GM12878 (cell line): ENCODE measurements around the gene APOBEC3C. TPM values are rescaled to one million over a fixed set of nuclear protein-coding genes. Genes with fewer than 3 reads are reported as not detected.

ENCODE experiments used
- CREM ChIP-seq: IDR thresholded peaks from 2 replicates; pipeline ENCODE4 v1.6.1; 2014; ENCODE audit warnings: antibody characterized with exemption, low read depth
- NRF1 ChIP-seq: conservative IDR thresholded peaks from 2 replicates; pipeline ENCODE4 v1.6.1; 2011; ENCODE audit warnings: mild to moderate bottlenecking, low read depth, low read length, improper control_type of control experiment
- RB1 ChIP-seq: fragments of 450-650 bp; formaldehyde crosslinking; IDR thresholded peaks from 2 replicates; pipeline ENCODE4 v1.6.1; 2017; ENCODE audit warnings: mild to moderate bottlenecking, borderline replicate concordance
- RELA ChIP-seq: fragments of 450-650 bp; IDR thresholded peaks from 2 replicates; pipeline ENCODE4 v1.8.0; 2014; ENCODE audit warnings: borderline replicate concordance; ENCODE audit not compliant: partially characterized antibody
- SIN3A ChIP-seq: IDR thresholded peaks from 2 replicates; pipeline ENCODE4 v1.6.1; 2012; ENCODE audit warnings: low read depth, low read length, improper control_type of control experiment
- SIX5 ChIP-seq: IDR thresholded peaks from 2 replicates; pipeline ENCODE4 v1.6.1; 2011; ENCODE audit warnings: mild to moderate bottlenecking, low read depth, low read length, moderate library complexity; ENCODE audit not compliant: severe bottlenecking
- SPI1 ChIP-seq: IDR thresholded peaks from 2 replicates; pipeline ENCODE4 v1.6.1; 2011; ENCODE audit warnings: low read depth, mild to moderate bottlenecking, low read length, moderate library complexity, borderline replicate concordance; ENCODE audit not compliant: insufficient read depth
- polyA plus RNA-seq, 11 experiments: library from polyadenylated mRNA; depleted of rRNA in 4 of 11; unstranded in 6 of 11; stranded (reverse) in 5 of 11; fragments of >200 nt; fragmentation: Nextera tagmentation in 4 of 11; fragmentation: Illumina TruSeq in 1 of 11; extraction: Ambion mirVana in 4 of 11; extraction: Trizol in 1 of 11; gene quantifications; 1 replicate in 1 of 11; 2 replicates in 10 of 11; pipeline versions ENCODE4 v1.2.1 to v1.2.3, GENCODE V29; 2011 to 2016; ENCODE audit warnings: inconsistent platforms in 2 of 11, missing spikeins in 2 of 11, low read depth in 1 of 11
- total RNA-seq, 4 experiments: library from RNA; depleted of rRNA in 3 of 4; stranded (reverse); fragments of >200 nt in 3 of 4; fragmentation: Illumina TruSeq in 1 of 4; extraction: Trizol in 1 of 4; gene quantifications; 2 replicates each; pipeline versions ENCODE4 v1.2.1 to v1.2.3, GENCODE V29; 2013 to 2021
- TF ChIP-seq, protein P1 (sequence below): fragments of 450-650 bp; IDR thresholded peaks from 2 replicates; pipeline ENCODE4 v1.6.1; 2016; ENCODE audit warnings: mild to moderate bottlenecking
- TF ChIP-seq, protein P2 (sequence below): fragments of 150-350 bp; IDR thresholded peaks from 2 replicates; pipeline ENCODE4 v1.6.1; 2016; ENCODE audit warnings: low read depth, low read length
- TF ChIP-seq, protein P3 (sequence below): fragments of 450-650 bp; IDR thresholded peaks from 2 replicates; pipeline ENCODE4 v1.6.1; 2017; ENCODE audit warnings: borderline replicate concordance
- TF ChIP-seq, protein P4 (sequence below): fragments of 450-650 bp; IDR thresholded peaks from 2 replicates; pipeline ENCODE4 v1.6.1; 2016; ENCODE audit warnings: mild to moderate bottlenecking, moderate library complexity, borderline replicate concordance
- TF ChIP-seq, protein P5 (sequence below): IDR thresholded peaks from 2 replicates; pipeline ENCODE4 v1.6.1; 2012; ENCODE audit warnings: low read depth, low read length, improper control_type of control experiment
- TF ChIP-seq, protein P6 (sequence below): fragments of 450-650 bp; conservative IDR thresholded peaks from 2 replicates; pipeline ENCODE4 v1.6.1; 2017; ENCODE audit warnings: mild to moderate bottlenecking, moderate library complexity
- TF ChIP-seq, protein P7 (sequence below): IDR thresholded peaks from 2 replicates; pipeline ENCODE4 v1.6.1; 2012; ENCODE audit warnings: low read depth, low read length, improper control_type of control experiment

APOBEC3C gene
- total and polyA plus RNA-seq, 10 of the 15 experiments (the other 5 are each of a cell fraction or from before 2014, with no cell fraction given) = 22.9 to 290 (median 156) TPM

DNA sequence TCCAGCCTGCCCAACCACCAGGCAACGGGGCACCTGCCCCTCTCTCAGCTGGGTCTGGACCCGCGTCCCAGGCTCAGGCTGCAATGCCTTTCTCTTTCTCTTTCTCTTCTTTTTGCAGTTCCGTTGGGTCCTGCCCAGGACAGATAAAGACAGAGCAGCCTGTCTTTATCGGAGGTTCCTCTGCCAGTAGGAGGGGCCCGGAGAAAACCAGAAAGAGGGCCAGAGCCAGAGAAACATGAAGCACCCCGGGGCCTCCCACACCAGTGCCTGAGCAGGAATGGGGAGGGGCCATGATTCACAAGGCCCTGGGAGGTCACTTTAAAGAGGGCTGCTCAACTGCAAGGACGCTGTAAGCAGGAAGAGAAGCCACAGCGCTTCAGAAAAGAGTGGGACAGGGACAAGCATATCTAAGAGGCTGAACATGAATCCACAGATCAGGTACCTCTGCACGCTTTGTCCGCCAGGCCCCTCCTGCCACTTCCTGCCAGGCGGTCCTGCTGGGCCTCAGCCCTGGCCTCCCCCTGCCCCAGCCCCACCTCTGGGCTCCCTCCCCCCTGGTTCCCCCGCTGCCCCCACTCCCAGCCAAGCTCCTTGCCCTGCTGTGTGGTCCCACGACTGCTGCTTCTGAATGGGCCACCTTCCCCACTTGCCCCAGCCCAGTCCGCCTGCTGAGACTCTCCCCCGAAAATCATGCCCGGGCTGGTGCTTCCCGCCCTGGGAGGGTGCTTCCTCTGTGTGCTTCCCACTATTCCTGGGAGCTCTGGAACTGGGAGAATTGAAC lies at the start of gene APOBEC3C (continued):
- TF ChIP-seq SIN3A = no peak
- TF ChIP-seq, protein P1, sequence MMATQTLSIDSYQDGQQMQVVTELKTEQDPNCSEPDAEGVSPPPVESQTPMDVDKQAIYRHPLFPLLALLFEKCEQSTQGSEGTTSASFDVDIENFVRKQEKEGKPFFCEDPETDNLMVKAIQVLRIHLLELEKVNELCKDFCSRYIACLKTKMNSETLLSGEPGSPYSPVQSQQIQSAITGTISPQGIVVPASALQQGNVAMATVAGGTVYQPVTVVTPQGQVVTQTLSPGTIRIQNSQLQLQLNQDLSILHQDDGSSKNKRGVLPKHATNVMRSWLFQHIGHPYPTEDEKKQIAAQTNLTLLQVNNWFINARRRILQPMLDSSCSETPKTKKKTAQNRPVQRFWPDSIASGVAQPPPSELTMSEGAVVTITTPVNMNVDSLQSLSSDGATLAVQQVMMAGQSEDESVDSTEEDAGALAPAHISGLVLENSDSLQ = no peak
- TF ChIP-seq SIX5 = no peak
- no peak for TF ChIP-seq RELA
- TF ChIP-seq, protein P2, sequence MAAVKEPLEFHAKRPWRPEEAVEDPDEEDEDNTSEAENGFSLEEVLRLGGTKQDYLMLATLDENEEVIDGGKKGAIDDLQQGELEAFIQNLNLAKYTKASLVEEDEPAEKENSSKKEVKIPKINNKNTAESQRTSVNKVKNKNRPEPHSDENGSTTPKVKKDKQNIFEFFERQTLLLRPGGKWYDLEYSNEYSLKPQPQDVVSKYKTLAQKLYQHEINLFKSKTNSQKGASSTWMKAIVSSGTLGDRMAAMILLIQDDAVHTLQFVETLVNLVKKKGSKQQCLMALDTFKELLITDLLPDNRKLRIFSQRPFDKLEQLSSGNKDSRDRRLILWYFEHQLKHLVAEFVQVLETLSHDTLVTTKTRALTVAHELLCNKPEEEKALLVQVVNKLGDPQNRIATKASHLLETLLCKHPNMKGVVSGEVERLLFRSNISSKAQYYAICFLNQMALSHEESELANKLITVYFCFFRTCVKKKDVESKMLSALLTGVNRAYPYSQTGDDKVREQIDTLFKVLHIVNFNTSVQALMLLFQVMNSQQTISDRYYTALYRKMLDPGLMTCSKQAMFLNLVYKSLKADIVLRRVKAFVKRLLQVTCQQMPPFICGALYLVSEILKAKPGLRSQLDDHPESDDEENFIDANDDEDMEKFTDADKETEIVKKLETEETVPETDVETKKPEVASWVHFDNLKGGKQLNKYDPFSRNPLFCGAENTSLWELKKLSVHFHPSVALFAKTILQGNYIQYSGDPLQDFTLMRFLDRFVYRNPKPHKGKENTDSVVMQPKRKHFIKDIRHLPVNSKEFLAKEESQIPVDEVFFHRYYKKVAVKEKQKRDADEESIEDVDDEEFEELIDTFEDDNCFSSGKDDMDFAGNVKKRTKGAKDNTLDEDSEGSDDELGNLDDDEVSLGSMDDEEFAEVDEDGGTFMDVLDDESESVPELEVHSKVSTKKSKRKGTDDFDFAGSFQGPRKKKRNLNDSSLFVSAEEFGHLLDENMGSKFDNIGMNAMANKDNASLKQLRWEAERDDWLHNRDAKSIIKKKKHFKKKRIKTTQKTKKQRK = no peak
- TF ChIP-seq, protein P3, sequence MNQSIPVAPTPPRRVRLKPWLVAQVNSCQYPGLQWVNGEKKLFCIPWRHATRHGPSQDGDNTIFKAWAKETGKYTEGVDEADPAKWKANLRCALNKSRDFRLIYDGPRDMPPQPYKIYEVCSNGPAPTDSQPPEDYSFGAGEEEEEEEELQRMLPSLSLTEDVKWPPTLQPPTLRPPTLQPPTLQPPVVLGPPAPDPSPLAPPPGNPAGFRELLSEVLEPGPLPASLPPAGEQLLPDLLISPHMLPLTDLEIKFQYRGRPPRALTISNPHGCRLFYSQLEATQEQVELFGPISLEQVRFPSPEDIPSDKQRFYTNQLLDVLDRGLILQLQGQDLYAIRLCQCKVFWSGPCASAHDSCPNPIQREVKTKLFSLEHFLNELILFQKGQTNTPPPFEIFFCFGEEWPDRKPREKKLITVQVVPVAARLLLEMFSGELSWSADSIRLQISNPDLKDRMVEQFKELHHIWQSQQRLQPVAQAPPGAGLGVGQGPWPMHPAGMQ = no peak
- no peak for TF ChIP-seq SPI1
- TF ChIP-seq RB1 = no peak
- TF ChIP-seq, protein P4, sequence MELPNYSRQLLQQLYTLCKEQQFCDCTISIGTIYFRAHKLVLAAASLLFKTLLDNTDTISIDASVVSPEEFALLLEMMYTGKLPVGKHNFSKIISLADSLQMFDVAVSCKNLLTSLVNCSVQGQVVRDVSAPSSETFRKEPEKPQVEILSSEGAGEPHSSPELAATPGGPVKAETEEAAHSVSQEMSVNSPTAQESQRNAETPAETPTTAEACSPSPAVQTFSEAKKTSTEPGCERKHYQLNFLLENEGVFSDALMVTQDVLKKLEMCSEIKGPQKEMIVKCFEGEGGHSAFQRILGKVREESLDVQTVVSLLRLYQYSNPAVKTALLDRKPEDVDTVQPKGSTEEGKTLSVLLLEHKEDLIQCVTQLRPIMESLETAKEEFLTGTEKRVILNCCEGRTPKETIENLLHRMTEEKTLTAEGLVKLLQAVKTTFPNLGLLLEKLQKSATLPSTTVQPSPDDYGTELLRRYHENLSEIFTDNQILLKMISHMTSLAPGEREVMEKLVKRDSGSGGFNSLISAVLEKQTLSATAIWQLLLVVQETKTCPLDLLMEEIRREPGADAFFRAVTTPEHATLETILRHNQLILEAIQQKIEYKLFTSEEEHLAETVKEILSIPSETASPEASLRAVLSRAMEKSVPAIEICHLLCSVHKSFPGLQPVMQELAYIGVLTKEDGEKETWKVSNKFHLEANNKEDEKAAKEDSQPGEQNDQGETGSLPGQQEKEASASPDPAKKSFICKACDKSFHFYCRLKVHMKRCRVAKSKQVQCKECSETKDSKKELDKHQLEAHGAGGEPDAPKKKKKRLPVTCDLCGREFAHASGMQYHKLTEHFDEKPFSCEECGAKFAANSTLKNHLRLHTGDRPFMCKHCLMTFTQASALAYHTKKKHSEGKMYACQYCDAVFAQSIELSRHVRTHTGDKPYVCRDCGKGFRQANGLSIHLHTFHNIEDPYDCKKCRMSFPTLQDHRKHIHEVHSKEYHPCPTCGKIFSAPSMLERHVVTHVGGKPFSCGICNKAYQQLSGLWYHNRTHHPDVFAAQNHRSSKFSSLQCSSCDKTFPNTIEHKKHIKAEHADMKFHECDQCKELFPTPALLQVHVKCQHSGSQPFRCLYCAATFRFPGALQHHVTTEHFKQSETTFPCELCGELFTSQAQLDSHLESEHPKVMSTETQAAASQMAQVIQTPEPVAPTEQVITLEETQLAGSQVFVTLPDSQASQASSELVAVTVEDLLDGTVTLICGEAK = no peak
- TF ChIP-seq CREM = no peak
- TF ChIP-seq, protein P5, sequence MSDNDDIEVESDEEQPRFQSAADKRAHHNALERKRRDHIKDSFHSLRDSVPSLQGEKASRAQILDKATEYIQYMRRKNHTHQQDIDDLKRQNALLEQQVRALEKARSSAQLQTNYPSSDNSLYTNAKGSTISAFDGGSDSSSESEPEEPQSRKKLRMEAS = peak; percentile 28; the same call in 1 of the 2 replicates
- TF ChIP-seq NRF1 = no peak
- TF ChIP-seq, protein P6, sequence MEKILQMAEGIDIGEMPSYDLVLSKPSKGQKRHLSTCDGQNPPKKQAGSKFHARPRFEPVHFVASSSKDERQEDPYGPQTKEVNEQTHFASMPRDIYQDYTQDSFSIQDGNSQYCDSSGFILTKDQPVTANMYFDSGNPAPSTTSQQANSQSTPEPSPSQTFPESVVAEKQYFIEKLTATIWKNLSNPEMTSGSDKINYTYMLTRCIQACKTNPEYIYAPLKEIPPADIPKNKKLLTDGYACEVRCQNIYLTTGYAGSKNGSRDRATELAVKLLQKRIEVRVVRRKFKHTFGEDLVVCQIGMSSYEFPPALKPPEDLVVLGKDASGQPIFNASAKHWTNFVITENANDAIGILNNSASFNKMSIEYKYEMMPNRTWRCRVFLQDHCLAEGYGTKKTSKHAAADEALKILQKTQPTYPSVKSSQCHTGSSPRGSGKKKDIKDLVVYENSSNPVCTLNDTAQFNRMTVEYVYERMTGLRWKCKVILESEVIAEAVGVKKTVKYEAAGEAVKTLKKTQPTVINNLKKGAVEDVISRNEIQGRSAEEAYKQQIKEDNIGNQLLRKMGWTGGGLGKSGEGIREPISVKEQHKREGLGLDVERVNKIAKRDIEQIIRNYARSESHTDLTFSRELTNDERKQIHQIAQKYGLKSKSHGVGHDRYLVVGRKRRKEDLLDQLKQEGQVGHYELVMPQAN = no peak
- TF ChIP-seq, protein P7, sequence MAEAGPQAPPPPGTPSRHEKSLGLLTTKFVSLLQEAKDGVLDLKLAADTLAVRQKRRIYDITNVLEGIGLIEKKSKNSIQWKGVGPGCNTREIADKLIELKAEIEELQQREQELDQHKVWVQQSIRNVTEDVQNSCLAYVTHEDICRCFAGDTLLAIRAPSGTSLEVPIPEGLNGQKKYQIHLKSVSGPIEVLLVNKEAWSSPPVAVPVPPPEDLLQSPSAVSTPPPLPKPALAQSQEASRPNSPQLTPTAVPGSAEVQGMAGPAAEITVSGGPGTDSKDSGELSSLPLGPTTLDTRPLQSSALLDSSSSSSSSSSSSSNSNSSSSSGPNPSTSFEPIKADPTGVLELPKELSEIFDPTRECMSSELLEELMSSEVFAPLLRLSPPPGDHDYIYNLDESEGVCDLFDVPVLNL = no peak
